ENCODE measurements around the gene ELK1.
A peak's percentile ranks its signal among the peaks of the same experiment; 100 is the strongest.
"Not testable (repeated sequence)": the region's sequence is repeated elsewhere in the genome, so short reads cannot be mapped to it uniquely, and the experiment has no call there.

ELK1 gene

GRCh38 chrX:47610511-47610910 is 39.9 kb downstream of the ELK1 start:
- no peak for DNase-seq

GRCh38 chrX:47608130-47608810 is 42.1 kb downstream of the ELK1 start:
- no peak for DNase-seq

- DNase-seq: no peak
These were observed 43.3 kb downstream of the ELK1 start for GRCh38 chrX:47607091-47607490.

GRCh38 chrX:47605024-47605423 is 45.3 kb downstream of the ELK1 start:
- DNase-seq: no peak

- not testable (repeated sequence) for DNase-seq
These were observed 47.2 kb downstream of the ELK1 start for GRCh38 chrX:47603125-47603524.

- no peak for DNase-seq
These were observed 53.1 kb downstream of the ELK1 start for GRCh38 chrX:47597222-47597621.

- no peak for DNase-seq
These were observed 54.1 kb downstream of the ELK1 start for GRCh38 chrX:47596256-47596655.

- peak; percentile 72 for DNase-seq
These were observed 54.6 kb downstream of the ELK1 start for GRCh38 chrX:47595716-47596251.

- DNase-seq: no peak
These were observed 56.8 kb downstream of the ELK1 start for GRCh38 chrX:47593522-47593921.

GRCh38 chrX:47590984-47591383 is 59.4 kb downstream of the ELK1 start:
- DNase-seq: no peak

- no peak for DNase-seq
These were observed 62.2 kb downstream of the ELK1 start for GRCh38 chrX:47587906-47588735.

- no peak for DNase-seq
These were observed 63.1 kb downstream of the ELK1 start for GRCh38 chrX:47587091-47587891.

- no peak for DNase-seq
These were observed 64.1 kb downstream of the ELK1 start for GRCh38 chrX:47586043-47586787.

Data from fibroblast of skin of back (primary cell).